HEK293 (cell line): ENCODE measurements around the gene PTGFRN.
A peak's percentile ranks its signal among the peaks of the same experiment; 100 is the strongest.

ENCODE experiments used
- INSM2 ChIP-seq: fragments of 450-650 bp; formaldehyde crosslinking; IDR thresholded peaks from 2 replicates; pipeline ENCODE4 v1.5.1; 2016; ENCODE audit warnings: missing biosample characterization, missing genetic modification characterization
- ZBTB11 ChIP-seq: fragments of 450-650 bp; formaldehyde crosslinking; conservative IDR thresholded peaks from 2 replicates; pipeline ENCODE4 v1.5.1; 2016; ENCODE audit warnings: low read depth, missing biosample characterization, missing genetic modification characterization
- ZBTB20 ChIP-seq: fragments of 450-650 bp; formaldehyde crosslinking; IDR thresholded peaks from 2 replicates; pipeline ENCODE4 v1.5.1; 2016; ENCODE audit warnings: missing biosample characterization, missing genetic modification characterization
- ZBTB8A ChIP-seq: fragments of 450-650 bp; formaldehyde crosslinking; IDR thresholded peaks from 2 replicates; pipeline ENCODE4 v1.5.1; 2016; ENCODE audit warnings: missing biosample characterization, missing genetic modification characterization
- ZNF174 ChIP-seq: fragments of 450-650 bp; formaldehyde crosslinking; IDR thresholded peaks from 2 replicates; pipeline ENCODE4 v1.5.0; 2017; ENCODE audit warnings: missing biosample characterization, mild to moderate bottlenecking, missing genetic modification characterization
- ZNF211 ChIP-seq: fragments of 450-650 bp; formaldehyde crosslinking; IDR thresholded peaks from 2 replicates; pipeline ENCODE4 v1.5.1; 2016; ENCODE audit warnings: low read depth, missing biosample characterization, missing genetic modification characterization
- ZNF223 ChIP-seq: fragments of 450-650 bp; formaldehyde crosslinking; IDR thresholded peaks from 2 replicates; pipeline ENCODE4 v1.5.1; 2016; ENCODE audit warnings: missing biosample characterization, missing genetic modification characterization
- ZNF280D ChIP-seq: fragments of 450-650 bp; formaldehyde crosslinking; IDR thresholded peaks from 2 replicates; pipeline ENCODE4 v1.5.1; 2016; ENCODE audit warnings: missing biosample characterization, missing genetic modification characterization
- ZNF324 ChIP-seq: fragments of 450-650 bp; formaldehyde crosslinking; IDR thresholded peaks from 2 replicates; pipeline ENCODE4 v1.5.1; 2016; ENCODE audit warnings: missing biosample characterization, missing genetic modification characterization
- ZNF335 ChIP-seq: fragments of 450-650 bp; formaldehyde crosslinking; conservative IDR thresholded peaks from 2 replicates; pipeline ENCODE4 v1.5.1; 2016; ENCODE audit warnings: missing biosample characterization, missing genetic modification characterization
- ZNF366 ChIP-seq: fragments of 450-650 bp; formaldehyde crosslinking; conservative IDR thresholded peaks from 2 replicates; pipeline ENCODE4 v1.5.1; 2016; ENCODE audit warnings: missing biosample characterization, missing genetic modification characterization
- ZNF501 ChIP-seq: fragments of 450-650 bp; formaldehyde crosslinking; IDR thresholded peaks from 2 replicates; pipeline ENCODE4 v1.5.1; 2016; ENCODE audit warnings: missing biosample characterization, missing genetic modification characterization
- ZNF624 ChIP-seq: fragments of 450-650 bp; formaldehyde crosslinking; IDR thresholded peaks from 2 replicates; pipeline ENCODE4 v1.5.1; 2017; ENCODE audit warnings: missing biosample characterization, missing genetic modification characterization
- ZNF629 ChIP-seq: fragments of 450-650 bp; formaldehyde crosslinking; IDR thresholded peaks from 2 replicates; pipeline ENCODE4 v1.5.1; 2017; ENCODE audit warnings: missing biosample characterization, missing genetic modification characterization
- ZNF677 ChIP-seq: fragments of 450-650 bp; IDR thresholded peaks from 2 replicates; pipeline ENCODE4 v1.5.0; 2018; ENCODE audit warnings: missing biosample characterization, mild to moderate bottlenecking, missing genetic modification characterization, moderate library complexity
- ZNF837 ChIP-seq: fragments of 450-650 bp; formaldehyde crosslinking; IDR thresholded peaks from 2 replicates; pipeline ENCODE4 v1.5.1; 2016; ENCODE audit warnings: missing biosample characterization, missing genetic modification characterization
- ZSCAN30 ChIP-seq: fragments of 450-650 bp; IDR thresholded peaks from 2 replicates; pipeline ENCODE4 v1.5.1; 2018; ENCODE audit warnings: missing biosample characterization, mild to moderate bottlenecking, missing genetic modification characterization, moderate library complexity
- TF ChIP-seq, protein P1 (sequence below): fragments of 450-650 bp; formaldehyde crosslinking; IDR thresholded peaks from 2 replicates; pipeline ENCODE4 v1.5.1; 2016; ENCODE audit warnings: missing biosample characterization, missing genetic modification characterization
- TF ChIP-seq, protein P2 (sequence below): fragments of 450-650 bp; formaldehyde crosslinking; IDR thresholded peaks from 2 replicates; pipeline ENCODE4 v1.5.1; 2017; ENCODE audit warnings: missing biosample characterization, missing genetic modification characterization

The PTGFRN gene

DNA sequence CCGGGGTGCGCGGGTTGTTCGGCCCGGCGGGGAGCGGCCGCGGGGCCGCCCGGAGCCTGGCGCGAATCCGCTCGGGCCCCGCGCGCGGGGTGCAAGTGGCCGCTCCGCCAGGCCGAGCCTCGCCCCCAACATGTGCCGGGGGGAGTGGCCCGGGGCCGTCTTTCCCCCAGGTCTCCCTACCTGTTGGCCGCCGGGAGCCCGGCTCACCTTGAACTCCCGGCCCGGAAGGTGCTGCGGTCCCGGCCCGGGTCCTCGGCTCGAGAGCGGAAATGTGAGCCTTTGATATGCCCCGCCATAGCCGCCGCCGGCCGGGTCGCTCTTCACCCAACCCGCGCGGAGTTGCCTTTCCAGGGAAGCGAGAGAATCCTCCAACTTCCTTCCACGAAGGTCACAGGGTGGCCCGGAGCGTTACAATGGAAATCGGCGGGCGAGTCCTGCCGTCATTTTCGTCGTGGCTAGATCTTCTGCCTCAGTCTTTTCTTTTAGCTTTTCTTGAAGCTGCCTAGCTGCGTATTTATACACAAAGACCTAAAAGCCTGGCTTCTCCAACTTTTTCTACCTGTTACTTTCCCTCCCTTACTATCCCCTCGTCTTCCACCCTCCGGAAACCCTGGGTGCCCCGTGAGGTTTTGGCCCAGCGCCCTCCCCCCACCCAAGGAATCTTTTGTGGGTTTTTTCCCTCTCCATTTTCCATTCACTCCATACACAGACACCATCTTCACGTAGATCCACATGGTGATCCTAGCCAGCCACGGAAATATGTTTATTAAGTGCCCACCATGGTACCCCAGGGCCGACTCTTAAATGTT lies 867 bp downstream of the PTGFRN start (continued):
- TF ChIP-seq, protein P1, sequence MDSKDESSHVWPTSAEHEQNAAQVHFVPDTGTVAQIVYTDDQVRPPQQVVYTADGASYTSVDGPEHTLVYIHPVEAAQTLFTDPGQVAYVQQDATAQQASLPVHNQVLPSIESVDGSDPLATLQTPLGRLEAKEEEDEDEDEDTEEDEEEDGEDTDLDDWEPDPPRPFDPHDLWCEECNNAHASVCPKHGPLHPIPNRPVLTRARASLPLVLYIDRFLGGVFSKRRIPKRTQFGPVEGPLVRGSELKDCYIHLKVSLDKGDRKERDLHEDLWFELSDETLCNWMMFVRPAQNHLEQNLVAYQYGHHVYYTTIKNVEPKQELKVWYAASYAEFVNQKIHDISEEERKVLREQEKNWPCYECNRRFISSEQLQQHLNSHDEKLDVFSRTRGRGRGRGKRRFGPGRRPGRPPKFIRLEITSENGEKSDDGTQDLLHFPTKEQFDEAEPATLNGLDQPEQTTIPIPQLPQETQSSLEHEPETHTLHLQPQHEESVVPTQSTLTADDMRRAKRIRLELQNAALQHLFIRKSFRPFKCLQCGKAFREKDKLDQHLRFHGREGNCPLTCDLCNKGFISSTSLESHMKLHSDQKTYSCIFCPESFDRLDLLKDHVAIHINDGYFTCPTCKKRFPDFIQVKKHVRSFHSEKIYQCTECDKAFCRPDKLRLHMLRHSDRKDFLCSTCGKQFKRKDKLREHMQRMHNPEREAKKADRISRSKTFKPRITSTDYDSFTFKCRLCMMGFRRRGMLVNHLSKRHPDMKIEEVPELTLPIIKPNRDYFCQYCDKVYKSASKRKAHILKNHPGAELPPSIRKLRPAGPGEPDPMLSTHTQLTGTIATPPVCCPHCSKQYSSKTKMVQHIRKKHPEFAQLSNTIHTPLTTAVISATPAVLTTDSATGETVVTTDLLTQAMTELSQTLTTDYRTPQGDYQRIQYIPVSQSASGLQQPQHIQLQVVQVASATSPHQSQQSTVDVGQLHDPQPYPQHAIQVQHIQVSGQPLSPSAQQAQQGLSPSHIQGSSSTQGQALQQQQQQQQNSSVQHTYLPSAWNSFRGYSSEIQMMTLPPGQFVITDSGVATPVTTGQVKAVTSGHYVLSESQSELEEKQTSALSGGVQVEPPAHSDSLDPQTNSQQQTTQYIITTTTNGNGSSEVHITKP (tag by site-specific recombination): peak; percentile 89
- TF ChIP-seq ZBTB11 (tag by site-specific recombination): peak; percentile 83
- TF ChIP-seq, protein P2, sequence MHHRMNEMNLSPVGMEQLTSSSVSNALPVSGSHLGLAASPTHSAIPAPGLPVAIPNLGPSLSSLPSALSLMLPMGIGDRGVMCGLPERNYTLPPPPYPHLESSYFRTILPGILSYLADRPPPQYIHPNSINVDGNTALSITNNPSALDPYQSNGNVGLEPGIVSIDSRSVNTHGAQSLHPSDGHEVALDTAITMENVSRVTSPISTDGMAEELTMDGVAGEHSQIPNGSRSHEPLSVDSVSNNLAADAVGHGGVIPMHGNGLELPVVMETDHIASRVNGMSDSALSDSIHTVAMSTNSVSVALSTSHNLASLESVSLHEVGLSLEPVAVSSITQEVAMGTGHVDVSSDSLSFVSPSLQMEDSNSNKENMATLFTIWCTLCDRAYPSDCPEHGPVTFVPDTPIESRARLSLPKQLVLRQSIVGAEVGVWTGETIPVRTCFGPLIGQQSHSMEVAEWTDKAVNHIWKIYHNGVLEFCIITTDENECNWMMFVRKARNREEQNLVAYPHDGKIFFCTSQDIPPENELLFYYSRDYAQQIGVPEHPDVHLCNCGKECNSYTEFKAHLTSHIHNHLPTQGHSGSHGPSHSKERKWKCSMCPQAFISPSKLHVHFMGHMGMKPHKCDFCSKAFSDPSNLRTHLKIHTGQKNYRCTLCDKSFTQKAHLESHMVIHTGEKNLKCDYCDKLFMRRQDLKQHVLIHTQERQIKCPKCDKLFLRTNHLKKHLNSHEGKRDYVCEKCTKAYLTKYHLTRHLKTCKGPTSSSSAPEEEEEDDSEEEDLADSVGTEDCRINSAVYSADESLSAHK (tag by site-specific recombination): no peak
- 0 out of 2 replicates have a peak, but pooled peaks have one; percentile 13 for TF ChIP-seq ZNF677 (tag by site-specific recombination)
- no peak for TF ChIP-seq INSM2 (tag by site-specific recombination)
- no peak for TF ChIP-seq ZNF174 (tag by site-specific recombination)
- peak; percentile 23; the same call in 1 of the 2 replicates for TF ChIP-seq ZBTB8A (tag by site-specific recombination)
- no peak for TF ChIP-seq ZSCAN30
- no peak for TF ChIP-seq ZNF501 (tag by site-specific recombination)
- TF ChIP-seq ZNF335: peak; percentile 61
- TF ChIP-seq ZNF837 (tag by site-specific recombination): no peak
- 0 out of 2 replicates have a peak, but pooled peaks have one; percentile 25 for TF ChIP-seq ZBTB20 (tag by site-specific recombination)
- no peak for TF ChIP-seq ZNF211 (tag by site-specific recombination)
- no peak for TF ChIP-seq ZNF223 (tag by site-specific recombination)
- TF ChIP-seq ZNF366 (tag by site-specific recombination): peak; percentile 51; the same call in 1 of the 2 replicates
- no peak for TF ChIP-seq ZNF624 (tag by site-specific recombination)
- no peak for TF ChIP-seq ZNF629 (tag by site-specific recombination)
- TF ChIP-seq ZNF324 (tag by site-specific recombination): no peak
- no peak for TF ChIP-seq ZNF280D (tag by site-specific recombination)
